ENCODE data around the gene KAT6B. TPM values are rescaled to one million over a fixed set of nuclear protein-coding genes. Genes with fewer than 3 reads are reported as not detected.

KAT6B gene
- total and polyA plus RNA-seq, 2 experiments from 2014 or later, result 15.8 to 36.2 TPM

- H3K4me1 ChIP-seq (ENCODE audit: insufficient read depth), result peaks cover under 1% of the 10 kb centered on the region
- TF ChIP-seq EZH2 (IDR thresholded peaks at IDR 0.05; ENCODE audit: borderline replicate concordance) (no peak), EZH2phosphoT487 (IDR thresholded peaks at IDR 0.05; ENCODE audit: low read depth, severe bottlenecking, unreplicated experiment) (no peak), CTCF (IDR thresholded peaks at IDR 0.05; ENCODE audit: poor library complexity) (no peak)
- no peak overlapping the region for H3K27ac ChIP-seq
- no peak overlapping the region for H3K4me2 ChIP-seq
- H3K36me3 ChIP-seq (replicated peaks; ENCODE audit: insufficient read depth, low read depth), result no peaks in the 10 kb centered on the region
- H3K27me3 ChIP-seq, result no peaks in the 10 kb centered on the region
- H3K4me3 ChIP-seq, result no peak overlapping the region
- H3K79me2 ChIP-seq, result no peaks in the 10 kb centered on the region
- WGBS (ENCODE audit: low lambda C conversion rate, missing lambda C conversion rate), result 80% methylated on average over 6 of the region's 6 CpGs
- DNase-seq (ENCODE audit: low spot score), result no peak
- H3K9me3 ChIP-seq (ENCODE audit: low read depth), result no peaks in the 10 kb centered on the region
- no peaks in the 10 kb centered on the region for H3K9me2 ChIP-seq (replicated peaks; ENCODE audit: insufficient read depth)
- no peak overlapping the region for H2AFZ ChIP-seq
- H4K20me1 ChIP-seq (ENCODE audit: insufficient read depth, poor library complexity, severe bottlenecking), result no peaks in the 10 kb centered on the region
Observed at GRCh38 chr10:75076348-75076747, 249.9 kb downstream of the KAT6B start.

DNA sequence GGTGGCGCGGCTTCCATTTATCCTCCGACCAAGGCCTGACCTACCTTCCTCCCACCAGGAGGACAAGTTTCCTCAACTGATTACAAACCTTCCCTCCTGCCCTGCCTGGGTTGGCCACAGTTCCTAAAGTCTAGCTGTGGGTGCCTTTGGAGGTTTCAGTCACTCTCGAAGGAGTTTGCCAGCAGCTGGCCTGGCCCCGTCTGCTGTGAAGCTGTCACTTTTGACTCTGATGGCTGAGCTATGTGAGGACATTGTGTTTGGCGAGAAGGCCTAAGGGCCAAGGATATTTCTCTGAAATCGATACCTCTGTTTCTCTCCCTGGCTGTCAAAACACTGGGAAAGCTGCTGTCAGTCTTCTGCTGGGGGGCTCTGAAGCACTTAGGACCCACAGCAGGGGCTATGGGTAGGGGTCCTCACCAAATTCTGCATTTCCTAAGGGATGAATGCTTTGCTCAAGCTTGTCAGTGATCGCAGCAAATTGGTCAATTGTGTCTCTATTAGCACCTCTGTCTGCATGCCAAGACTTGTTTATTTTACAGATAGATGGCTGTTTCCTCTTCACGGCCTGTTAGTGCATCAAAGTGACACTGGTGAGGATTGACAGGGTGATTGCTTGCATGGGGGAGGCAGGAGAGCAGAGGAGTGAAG is 253.2 kb downstream of the KAT6B start:
- Histone ChIP-seq H2AFZ (no peak overlapping the region), H3K4me1 (ENCODE audit: insufficient read depth) (peaks cover 3% of the 10 kb centered on the region), H3K9me3 (ENCODE audit: low read depth) (no peaks in the 10 kb centered on the region), H3K27ac (no peak overlapping the region), H4K20me1 (ENCODE audit: insufficient read depth, poor library complexity, severe bottlenecking) (no peaks in the 10 kb centered on the region), H3K27me3 (no peaks in the 10 kb centered on the region), H3K36me3 (replicated peaks; ENCODE audit: insufficient read depth, low read depth) (no peaks in the 10 kb centered on the region), H3K4me3 (no peak overlapping the region), H3K4me2 (no peak overlapping the region), H3K9me2 (replicated peaks; ENCODE audit: insufficient read depth) (no peaks in the 10 kb centered on the region), H3K79me2 (no peaks in the 10 kb centered on the region)
- DNase-seq (ENCODE audit: low spot score), result no peak
- no peak for TF ChIP-seq CTCF (IDR thresholded peaks at IDR 0.05; ENCODE audit: poor library complexity)
- TF ChIP-seq EZH2phosphoT487 (IDR thresholded peaks at IDR 0.05; ENCODE audit: low read depth, severe bottlenecking, unreplicated experiment), result no peak
- TF ChIP-seq EZH2 (IDR thresholded peaks at IDR 0.05; ENCODE audit: borderline replicate concordance), result no peak
- 73% methylated on average over 9 of the region's 9 CpGs for whole genome bisulfite sequencing (ENCODE audit: low lambda C conversion rate, missing lambda C conversion rate)

DNA sequence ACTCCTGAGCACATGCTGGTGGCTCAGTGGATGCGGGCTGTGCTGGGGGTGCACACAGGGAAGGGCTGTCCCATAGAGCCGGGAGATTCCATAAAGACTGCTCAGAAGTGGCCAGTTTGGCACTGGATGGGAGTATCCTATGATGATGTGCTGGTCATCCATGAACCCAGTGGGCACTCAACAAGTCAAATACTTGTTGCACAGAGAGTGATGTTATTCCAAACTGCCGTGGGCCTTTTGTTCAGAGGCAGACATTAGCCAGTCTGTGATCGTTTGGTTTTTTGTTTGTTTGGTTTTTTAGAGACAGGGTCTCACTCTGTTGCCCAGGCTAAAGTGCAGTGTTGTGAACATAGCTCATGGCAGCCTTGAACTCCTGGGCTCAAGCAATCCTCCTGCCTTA is 254.2 kb downstream of the KAT6B start:
- Histone ChIP-seq H3K4me3 (no peak overlapping the region), H3K27ac (no peak overlapping the region), H3K79me2 (no peaks in the 10 kb centered on the region), H3K4me2 (no peak overlapping the region), H3K9me3 (ENCODE audit: low read depth) (no peaks in the 10 kb centered on the region), H2AFZ (no peak overlapping the region), H4K20me1 (ENCODE audit: insufficient read depth, poor library complexity, severe bottlenecking) (no peaks in the 10 kb centered on the region), H3K4me1 (ENCODE audit: insufficient read depth) (peaks cover 3% of the 10 kb centered on the region), H3K36me3 (replicated peaks; ENCODE audit: insufficient read depth, low read depth) (no peaks in the 10 kb centered on the region), H3K9me2 (replicated peaks; ENCODE audit: insufficient read depth) (no peaks in the 10 kb centered on the region), H3K27me3 (no peaks in the 10 kb centered on the region)
- TF ChIP-seq CTCF (IDR thresholded peaks at IDR 0.05; ENCODE audit: poor library complexity), result no peak
- TF ChIP-seq EZH2phosphoT487 (IDR thresholded peaks at IDR 0.05; ENCODE audit: low read depth, severe bottlenecking, unreplicated experiment), result no peak
- no peak for TF ChIP-seq EZH2 (IDR thresholded peaks at IDR 0.05; ENCODE audit: borderline replicate concordance)
- WGBS (ENCODE audit: low lambda C conversion rate, missing lambda C conversion rate), result 90% methylated on average over 4 of the region's 4 CpGs
- no peak for DNase-seq (ENCODE audit: low spot score)

Data from hepatocyte (in vitro differentiated cells).